ENCODE data around the gene BMPER.
"Not testable (repeated sequence)": the region's sequence is repeated elsewhere in the genome, so short reads cannot be mapped to it uniquely, and the experiment has no call there.

Gene BMPER

GRCh38 chr7:34162677-34163076 lies 257.3 kb downstream of the BMPER start:
- in situ Hi-C loops (cut with HindIII; ENCODE audit: low sequenced_read_pairs), result no loop called here
- no peak for TF ChIP-seq CTCF (IDR thresholded peaks at IDR 0.05; ENCODE audit: low read depth, low read length)
- no peak overlapping the region for H3K4me3 ChIP-seq (ENCODE audit: low read depth, low read length)
- DNase-seq (ENCODE audit: low read depth, low spot score), result no peak

GRCh38 chr7:34163956-34164355 lies 258.6 kb downstream of the BMPER start:
- no peak overlapping the region for H3K4me3 ChIP-seq (ENCODE audit: low read depth, low read length)
- TF ChIP-seq CTCF (IDR thresholded peaks at IDR 0.05; ENCODE audit: low read depth, low read length), result no peak
- DNase-seq (ENCODE audit: low read depth, low spot score), result no peak
- in situ Hi-C loops (cut with HindIII; ENCODE audit: low sequenced_read_pairs), result no loop called here

GRCh38 chr7:34165466-34165865 lies 260.1 kb downstream of the BMPER start:
- no peak for DNase-seq (ENCODE audit: low read depth, low spot score)
- no peak for TF ChIP-seq CTCF (IDR thresholded peaks at IDR 0.05; ENCODE audit: low read depth, low read length)
- in situ Hi-C loops (cut with HindIII; ENCODE audit: low sequenced_read_pairs), result no loop called here
- H3K4me3 ChIP-seq (ENCODE audit: low read depth, low read length), result no peak overlapping the region

GRCh38 chr7:34165927-34166550 lies 260.7 kb downstream of the BMPER start:
- TF ChIP-seq CTCF (IDR thresholded peaks at IDR 0.05; ENCODE audit: low read depth, low read length), result peak; percentile 67
- no peak overlapping the region for H3K4me3 ChIP-seq (ENCODE audit: low read depth, low read length)
- DNase-seq (ENCODE audit: low read depth, low spot score), result peak; percentile 46
- in situ Hi-C loops (cut with HindIII; ENCODE audit: low sequenced_read_pairs), result no loop called here

- in situ Hi-C loops (cut with HindIII; ENCODE audit: low sequenced_read_pairs), result no loop called here
- TF ChIP-seq CTCF (IDR thresholded peaks at IDR 0.05; ENCODE audit: low read depth, low read length), result no peak
- no peak overlapping the region for H3K4me3 ChIP-seq (ENCODE audit: low read depth, low read length)
- DNase-seq (ENCODE audit: low read depth, low spot score), result no peak
These were observed 262.7 kb downstream of the BMPER start for GRCh38 chr7:34168013-34168412.

GRCh38 chr7:34174688-34175616 lies 269.6 kb downstream of the BMPER start:
- H3K4me3 ChIP-seq (ENCODE audit: low read depth, low read length); in situ Hi-C loops (cut with HindIII; ENCODE audit: low sequenced_read_pairs); DNase-seq (ENCODE audit: low read depth, low spot score): not testable (repeated sequence)

GRCh38 chr7:34175837-34176236 lies 270.5 kb downstream of the BMPER start:
- no peak for DNase-seq (ENCODE audit: low read depth, low spot score)
- H3K4me3 ChIP-seq (ENCODE audit: low read depth, low read length), result no peak overlapping the region
- no peak for TF ChIP-seq CTCF (IDR thresholded peaks at IDR 0.05; ENCODE audit: low read depth, low read length)
- in situ Hi-C loops (cut with HindIII; ENCODE audit: low sequenced_read_pairs), result no loop called here
